Mammary microvascular endothelial cell (primary cell): ENCODE data around the gene RBM48. TPM values are rescaled to one million over a fixed set of nuclear protein-coding genes. Genes with fewer than 3 reads are reported as not detected.

Experiments
- total RNA-seq: library from RNA; depleted of rRNA; stranded (reverse); fragments of >200 nt; gene quantifications from 2 replicates; pipeline ENCODE4 v1.2.3, GENCODE V29; 2015

Gene RBM48
- 6.5 and 6.8 TPM in 2 replicates for total RNA-seq

GRCh38 chr7:92528188-92528957 is at the start of gene RBM48, which contains the start of gene PEX1:
RBM48 (plus strand) TSS chr7:92528795; CDS start chr7:92528814, 19 bp downstream.
PEX1 (minus strand) TSS chr7:92528520; CDS start chr7:92528435, 85 bp downstream.

Other genes with a start within 250 kb of the RBM48 start
- gene GATAD1, start 81.3 kb upstream of the RBM48 start, total RNA-seq = 11.5 and 12.6 TPM in 2 replicates
- gene ERVW-1, start 50.8 kb upstream of the RBM48 start, total RNA-seq = not detected in 2 replicates
- gene PEX1, start 275 bp upstream of the RBM48 start, total RNA-seq = 8.5 and 9.3 TPM in 2 replicates
- 12.5 and 14.0 TPM in 2 replicates for gene FAM133B, start 61.6 kb downstream of the RBM48 start, total RNA-seq